ENCODE results near the gene SELENOO. TPM values are rescaled to one million over a fixed set of nuclear protein-coding genes. Genes with fewer than 3 reads are reported as not detected.
A peak's percentile ranks its signal among the peaks of the same experiment; 100 is the strongest.

The SELENOO gene
- total RNA-seq, 1 donor from 2014 or later, result 39.0 TPM

DNA sequence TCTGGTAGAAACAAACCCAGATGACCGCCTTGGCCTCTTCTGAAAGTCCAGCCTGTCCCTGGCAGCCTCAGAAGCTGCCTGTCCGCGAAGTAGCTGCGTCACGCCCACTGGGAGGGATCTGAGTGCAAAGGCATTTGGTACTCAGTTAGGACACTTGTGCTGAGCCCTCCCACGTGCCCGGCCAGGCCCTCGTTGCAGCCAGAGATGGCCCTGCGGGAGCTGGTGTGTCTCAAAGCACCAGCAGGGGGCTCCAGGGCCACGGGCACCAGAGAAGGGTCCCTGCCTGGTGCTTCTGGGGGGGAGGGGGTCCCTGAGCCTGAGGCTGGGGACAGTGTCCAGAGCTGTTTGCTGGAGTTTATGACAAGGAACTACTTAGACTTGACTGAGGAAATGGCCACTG is 5.8 kb downstream of the SELENOO start:
- Mint-ChIP-seq H3K4me1 (peaks cover 39% of the 10 kb centered on the region), H3K36me3 (ENCODE audit: low read depth) (peaks cover 54% of the 10 kb centered on the region), H3K4me3 (no peak overlapping the region), H3K9me3 (no peaks in the 10 kb centered on the region), H3K27ac (no peak overlapping the region), H3K27me3 (no peaks in the 10 kb centered on the region)
- TF ChIP-seq, protein P1, sequence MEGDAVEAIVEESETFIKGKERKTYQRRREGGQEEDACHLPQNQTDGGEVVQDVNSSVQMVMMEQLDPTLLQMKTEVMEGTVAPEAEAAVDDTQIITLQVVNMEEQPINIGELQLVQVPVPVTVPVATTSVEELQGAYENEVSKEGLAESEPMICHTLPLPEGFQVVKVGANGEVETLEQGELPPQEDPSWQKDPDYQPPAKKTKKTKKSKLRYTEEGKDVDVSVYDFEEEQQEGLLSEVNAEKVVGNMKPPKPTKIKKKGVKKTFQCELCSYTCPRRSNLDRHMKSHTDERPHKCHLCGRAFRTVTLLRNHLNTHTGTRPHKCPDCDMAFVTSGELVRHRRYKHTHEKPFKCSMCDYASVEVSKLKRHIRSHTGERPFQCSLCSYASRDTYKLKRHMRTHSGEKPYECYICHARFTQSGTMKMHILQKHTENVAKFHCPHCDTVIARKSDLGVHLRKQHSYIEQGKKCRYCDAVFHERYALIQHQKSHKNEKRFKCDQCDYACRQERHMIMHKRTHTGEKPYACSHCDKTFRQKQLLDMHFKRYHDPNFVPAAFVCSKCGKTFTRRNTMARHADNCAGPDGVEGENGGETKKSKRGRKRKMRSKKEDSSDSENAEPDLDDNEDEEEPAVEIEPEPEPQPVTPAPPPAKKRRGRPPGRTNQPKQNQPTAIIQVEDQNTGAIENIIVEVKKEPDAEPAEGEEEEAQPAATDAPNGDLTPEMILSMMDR (IDR thresholded peaks at IDR 0.05), result no peak
- POLR2A ChIA-PET, result interaction anchor here (3.1 to 5.0 kb wide), 3 partner anchors 11 to 20 kb away, joined by 12 to 55 read pairs (median 20); no protein-coding TSS in a partner anchor
- ATAC-seq (ENCODE audit: low read depth), result no peak
- DNase-seq, result no peak
- intact Hi-C loops (cut with micrococcal nuclease), result loop anchor here (5.0 to 10.0 kb wide), 3 partner anchors 174 to 352 kb away; partner anchors contain the start of genes IL17REL and ZBED4
- CTCF ChIA-PET, result interaction anchor here (1.1 to 4.0 kb wide), 5 partner anchors 15 to 277 kb away, joined by 3 to 39 read pairs (median 3); no protein-coding TSS in a partner anchor

DNA sequence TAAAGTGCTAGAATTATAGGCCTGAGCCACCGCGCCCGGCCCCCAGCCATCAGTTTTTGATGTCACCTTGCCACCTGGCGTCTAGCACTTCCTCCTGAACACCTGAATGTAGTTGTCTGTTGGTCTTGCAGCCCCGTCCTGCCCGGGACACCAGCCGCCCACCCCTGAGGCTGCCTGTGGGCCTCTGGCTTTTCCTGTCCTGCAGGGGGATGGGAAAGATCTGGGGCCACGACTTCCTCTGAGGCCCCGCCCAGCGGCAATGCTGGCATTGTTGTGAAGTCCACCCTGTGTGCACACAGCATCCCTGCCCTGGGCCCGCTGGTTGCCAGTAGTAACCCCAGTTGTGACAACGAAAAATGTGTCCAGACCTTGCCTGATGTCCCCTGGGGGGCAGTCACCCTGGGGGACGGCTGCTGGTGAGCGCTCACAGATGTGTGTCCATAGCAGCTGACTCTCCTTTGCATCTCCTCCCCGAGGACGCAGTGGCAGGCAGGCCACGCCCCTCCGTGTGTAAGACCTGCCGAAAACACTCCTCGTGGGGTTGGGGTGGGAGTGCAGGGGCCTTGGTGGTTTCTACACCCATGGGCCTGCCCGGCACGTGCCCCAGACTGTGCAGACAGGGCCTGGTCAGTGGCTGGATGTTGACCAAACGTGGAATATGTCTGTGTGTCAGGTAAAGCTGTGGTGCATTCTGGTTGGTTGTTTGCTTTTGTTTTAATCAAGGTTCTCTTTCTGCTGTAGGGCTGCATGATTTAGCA is 6.8 kb downstream of the SELENOO start:
- no peak overlapping the region for H3K4me3 Mint-ChIP-seq
- peak overlapping the region; percentile 41 for H3K27ac Mint-ChIP-seq
- ATAC-seq (ENCODE audit: low read depth) (peak; percentile 76), DNase-seq (peak; percentile 52)
- ChIA-PET POLR2A (interaction anchor here (0.6 to 5.0 kb wide), 8 partner anchors 12 to 370 kb away, joined by 3 to 55 read pairs (median 4); no protein-coding TSS in a partner anchor), CTCF (interaction anchor here (1.1 to 4.0 kb wide), 6 partner anchors 17 to 278 kb away, joined by 3 to 39 read pairs (median 6); no protein-coding TSS in a partner anchor)
- H3K4me1 Mint-ChIP-seq, result peaks cover 31% of the 10 kb centered on the region
- intact Hi-C loops (cut with micrococcal nuclease), result loop anchor here (5.0 to 10.0 kb wide), 3 partner anchors 175 to 353 kb away; partner anchors contain the start of genes IL17REL and ZBED4
- TF ChIP-seq, protein P1 (IDR thresholded peaks at IDR 0.05), result no peak
- H3K27me3 Mint-ChIP-seq, result no peaks in the 10 kb centered on the region
- H3K36me3 Mint-ChIP-seq (ENCODE audit: low read depth), result peaks cover 63% of the 10 kb centered on the region
- no peaks in the 10 kb centered on the region for H3K9me3 Mint-ChIP-seq

DNA sequence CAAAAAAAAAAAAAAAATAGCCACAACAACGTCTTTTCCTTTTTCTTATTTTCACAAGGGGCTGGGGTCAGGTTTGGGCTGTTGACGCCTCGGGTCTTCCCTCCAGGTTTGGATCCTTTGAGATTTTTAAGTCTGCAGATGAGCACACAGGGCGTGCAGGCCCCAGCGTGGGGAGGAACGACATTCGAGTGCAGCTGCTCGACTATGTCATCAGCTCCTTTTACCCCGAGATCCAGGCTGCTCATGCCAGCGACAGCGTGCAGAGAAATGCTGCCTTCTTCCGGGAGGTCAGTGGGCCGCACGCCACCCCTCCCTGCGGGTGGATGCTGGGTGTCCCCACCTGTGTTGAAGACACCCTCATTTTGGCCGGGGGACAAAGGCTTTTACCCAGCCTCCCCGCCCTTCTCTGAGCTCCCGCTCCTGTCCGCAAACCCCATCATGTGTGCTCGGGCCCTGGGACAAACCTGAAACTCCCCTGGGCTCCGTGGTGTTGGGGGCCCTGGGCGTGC is 7.7 kb downstream of the SELENOO start:
- TF ChIP-seq, protein P1 (IDR thresholded peaks at IDR 0.05), result no peak
- DNase-seq (no peak), ATAC-seq (ENCODE audit: low read depth) (no peak)
- Mint-ChIP-seq H3K4me1 (peaks cover 29% of the 10 kb centered on the region), H3K9me3 (no peaks in the 10 kb centered on the region), H3K36me3 (ENCODE audit: low read depth) (peaks cover 68% of the 10 kb centered on the region), H3K4me3 (no peak overlapping the region), H3K27me3 (no peaks in the 10 kb centered on the region), H3K27ac (no peak overlapping the region)
- ChIA-PET POLR2A (interaction anchor here (0.6 to 5.0 kb wide), 7 partner anchors 13 to 246 kb away, joined by 3 to 55 read pairs (median 5); no protein-coding TSS in a partner anchor), CTCF (interaction anchor here (1.1 to 4.0 kb wide), 4 partner anchors 18 to 278 kb away, joined by 4 to 39 read pairs (median 10); no protein-coding TSS in a partner anchor)
- intact Hi-C loops (cut with micrococcal nuclease), result loop anchor here (5.0 to 10.0 kb wide), 3 partner anchors 176 to 354 kb away; partner anchors contain the start of genes IL17REL and ZBED4

DNA sequence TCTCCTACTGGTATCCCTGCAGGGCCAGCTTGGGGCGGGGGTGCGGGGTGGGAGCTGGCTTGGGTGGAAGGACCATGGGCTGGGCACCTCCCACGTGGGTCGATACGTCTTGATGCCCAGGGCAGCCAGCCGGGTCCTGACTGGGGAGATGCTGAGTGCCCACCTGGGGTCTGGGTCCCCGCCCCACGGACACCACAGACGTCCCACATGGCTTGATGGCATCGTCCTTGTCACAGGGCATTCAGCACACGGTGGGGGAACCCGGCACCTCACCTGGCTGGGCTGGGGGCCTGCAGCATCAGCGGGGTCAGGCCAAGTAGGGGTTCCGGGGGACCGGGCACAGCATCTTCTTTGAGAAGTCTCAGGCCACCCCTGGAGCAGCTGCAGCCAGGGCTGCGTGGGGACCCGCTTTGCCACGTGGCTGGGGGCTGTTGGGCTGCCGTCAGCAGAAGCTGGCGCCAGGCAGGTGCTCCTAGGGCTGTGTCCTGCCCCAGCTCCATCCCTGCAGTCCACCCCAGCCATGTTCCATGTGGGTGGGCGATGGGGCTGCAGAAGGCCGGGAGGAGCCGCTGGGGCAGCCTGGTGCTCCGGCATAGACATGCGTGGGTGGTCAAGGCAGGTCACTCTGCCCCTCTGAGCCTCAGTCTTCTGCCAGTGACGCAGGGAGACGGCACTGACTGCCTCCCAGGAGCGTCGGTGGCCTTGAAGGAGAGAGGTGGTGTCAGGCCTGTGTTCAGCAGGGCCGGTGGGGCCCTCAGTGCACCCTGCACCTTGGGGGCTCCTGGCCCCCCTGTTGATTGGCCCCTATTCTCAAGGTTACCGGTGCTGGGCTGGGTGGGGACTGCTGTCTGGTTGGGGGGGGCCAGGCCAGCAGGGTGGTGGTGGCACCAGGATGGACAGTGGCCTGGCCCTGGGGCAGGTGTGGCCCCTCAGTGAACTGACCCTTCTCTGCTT is 8.4 kb downstream of the SELENOO start:
- ChIA-PET CTCF (interaction anchor here (1.1 to 4.0 kb wide), 4 partner anchors 18 to 278 kb away, joined by 4 to 39 read pairs (median 10); no protein-coding TSS in a partner anchor), POLR2A (interaction anchor here (1.6 to 5.0 kb wide), 4 partner anchors 14 to 60 kb away, joined by 5 to 55 read pairs (median 16); no protein-coding TSS in a partner anchor)
- intact Hi-C loops (cut with micrococcal nuclease), result loop anchor here (1.0 to 10.0 kb wide), 6 partner anchors 19 to 442 kb away; partner anchors contain the start of genes IL17REL and ZBED4
- Mint-ChIP-seq H3K4me1 (peaks cover 29% of the 10 kb centered on the region), H3K9me3 (no peaks in the 10 kb centered on the region), H3K27ac (peak overlapping the region; percentile 35), H3K4me3 (no peak overlapping the region), H3K36me3 (ENCODE audit: low read depth) (peaks cover 66% of the 10 kb centered on the region), H3K27me3 (no peaks in the 10 kb centered on the region)
- TF ChIP-seq, protein P1 (IDR thresholded peaks at IDR 0.05), result no peak
- no peak for DNase-seq
- no peak for ATAC-seq (ENCODE audit: low read depth)

All from activated B cell treated with CpG ODN at 0.5 μM for 24 hours (primary cell).